GM19035 (cell line): ENCODE results near the gene SLA2.
"Not testable (repeated sequence)": the region's sequence is repeated elsewhere in the genome, so short reads cannot be mapped to it uniquely, and the experiment has no call there.

Experiments used
- ATAC-seq: cut with Tn5 transposase; IDR thresholded peaks from one replicate; pipeline ENCODE4 v1.9.1; 2021; ENCODE audit not compliant: unreplicated experiment

Gene SLA2

GRCh38 chr20:36645998-36646397 is at the start of gene SLA2:
TSS of gene SLA2 (minus strand) at chr20:36646196. CDS start at chr20:36641335, 4,861 bp downstream.
- ATAC-seq: no peak

- ATAC-seq: not testable (repeated sequence)
Observed at GRCh38 chr20:36695467-36695866, 49.5 kb upstream of the SLA2 start.

- ATAC-seq: no peak
Observed at GRCh38 chr20:36688630-36689029, 42.6 kb upstream of the SLA2 start.

GRCh38 chr20:36687850-36688249 is 41.9 kb upstream of the SLA2 start:
- no peak for ATAC-seq

- ATAC-seq: no peak
Observed at GRCh38 chr20:36686944-36687343, 40.9 kb upstream of the SLA2 start.

- ATAC-seq: no peak
Observed at GRCh38 chr20:36686504-36686903, 40.5 kb upstream of the SLA2 start.

GRCh38 chr20:36684747-36685146 is 38.8 kb upstream of the SLA2 start:
- no peak for ATAC-seq

- ATAC-seq: no peak
Observed at GRCh38 chr20:36682311-36682710, 36.3 kb upstream of the SLA2 start.

GRCh38 chr20:36677422-36677771 is 31.4 kb upstream of the SLA2 start:
- ATAC-seq: no peak

- no peak for ATAC-seq
Observed at GRCh38 chr20:36676701-36677421, 30.9 kb upstream of the SLA2 start.

GRCh38 chr20:36675545-36675944 is 29.5 kb upstream of the SLA2 start:
- ATAC-seq: not testable (repeated sequence)

- no peak for ATAC-seq
Observed at GRCh38 chr20:36672991-36673390, 27.0 kb upstream of the SLA2 start.

- no peak for ATAC-seq
Observed at GRCh38 chr20:36670665-36671357, 24.8 kb upstream of the SLA2 start.

GRCh38 chr20:36666181-36666740 is 20.3 kb upstream of the SLA2 start:
- ATAC-seq: no peak

- no peak for ATAC-seq
Observed at GRCh38 chr20:36663031-36663430, 17.0 kb upstream of the SLA2 start.

- no peak for ATAC-seq
Observed at GRCh38 chr20:36658300-36658699, 12.3 kb upstream of the SLA2 start.

GRCh38 chr20:36656733-36657132 is 10.7 kb upstream of the SLA2 start:
- no peak for ATAC-seq

- ATAC-seq: no peak
Observed at GRCh38 chr20:36655004-36655403, 9.0 kb upstream of the SLA2 start.

- ATAC-seq: no peak
Observed at GRCh38 chr20:36654506-36654905, 8.5 kb upstream of the SLA2 start.

- no peak for ATAC-seq
Observed at GRCh38 chr20:36653456-36653855, 7.5 kb upstream of the SLA2 start.

- no peak for ATAC-seq
Observed at GRCh38 chr20:36647196-36648121, 1.5 kb upstream of the SLA2 start.
